Measurements from ENCODE around the gene QSOX2. TPM values are rescaled to one million over a fixed set of nuclear protein-coding genes. Genes with fewer than 3 reads are reported as not detected.

Gene QSOX2
- total RNA-seq, 1 experiment from 2014 or later, result 34.6 TPM

GRCh38 chr9:136230773-136231172 is 14.8 kb downstream of the QSOX2 start:
- intact Hi-C loops (cut with micrococcal nuclease), result no loop called here
- no peak overlapping the region for H3K27ac ChIP-seq (ENCODE audit: low read depth, low read length)
- no peak overlapping the region for H3K4me3 ChIP-seq (replicated peaks in 1 of 2; ENCODE audit: low read depth in 1 of 2, low read length in 2 of 2)
- ATAC-seq (no peak), DNase-seq (ENCODE audit: low read depth, low spot score) (no peak)
- no peaks in the 10 kb centered on the region for H3K9me2 ChIP-seq (ENCODE audit: insufficient read depth)
- H3K79me2 ChIP-seq (ENCODE audit: insufficient read depth, low read length), result peaks cover 97% of the 10 kb centered on the region
- no TSS peak for BruUV-seq (replicated peaks)
- ChIA-PET POLR2A (no interaction called here), CTCF (no interaction called here), RAD21 (ENCODE audit: low non-redundant PET in 1 of 2, low total read pairs in 2 of 2, uncharacterized antibody in 2 of 2, unreplicated experiment in 2 of 2) (no interaction called here)
- H3K4me2 ChIP-seq (ENCODE audit: low read length), result no peak overlapping the region
- no peak overlapping the region for H3K9ac ChIP-seq (ENCODE audit: low read length)
- peaks cover 19 to 48% of the 10 kb centered on the region in 2 experiments for H3K4me1 ChIP-seq (ENCODE audit: control insufficient read depth in 1 of 2, insufficient read depth in 2 of 2, low read length in 2 of 2)
- no peak for TF ChIP-seq RAD21 (IDR thresholded peaks at IDR 0.05; ENCODE audit: low read depth)
- H3K27me3 ChIP-seq (ENCODE audit: insufficient read depth, low read length), result no peaks in the 10 kb centered on the region
- H3K9me3 ChIP-seq (ENCODE audit: control insufficient read depth in 1 of 2, insufficient read depth in 1 of 2, low read depth in 1 of 2, low read length in 2 of 2), result no peaks in the 10 kb centered on the region
- H2AFZ ChIP-seq (ENCODE audit: low read depth, low read length, poor library complexity, severe bottlenecking), result no peak overlapping the region
- peaks cover 2% of the 10 kb centered on the region; the same call in 1 of the 2 replicates for H4K20me1 ChIP-seq (ENCODE audit: insufficient read depth)
- peaks cover 2 to 31% of the 10 kb centered on the region in 2 experiments; a peak in 3 of 4 replicates for H3K36me3 ChIP-seq (ENCODE audit: control insufficient read depth in 1 of 2, insufficient read depth in 2 of 2, low read length in 2 of 2)

DNA sequence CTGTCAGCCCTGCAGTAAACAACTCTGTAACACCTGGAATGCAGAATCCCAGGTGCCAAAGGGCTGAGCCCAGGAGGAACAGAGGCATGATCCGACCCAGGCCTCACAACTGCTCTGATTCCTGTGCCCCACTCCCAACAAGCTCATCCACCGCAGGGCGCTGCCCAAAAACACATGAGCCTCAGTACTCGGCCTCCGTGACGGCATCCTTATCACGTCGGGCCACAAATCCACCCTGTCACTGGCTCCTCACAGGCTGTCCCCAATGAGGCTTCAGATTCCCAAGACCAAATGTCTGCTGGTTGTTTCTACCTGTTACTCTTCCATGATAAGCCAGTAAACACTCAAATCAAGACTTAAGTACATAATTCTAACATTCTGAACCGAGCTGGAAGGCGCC is 15.2 kb downstream of the QSOX2 start:
- no TSS peak for BruUV-seq (replicated peaks)
- H3K79me2 ChIP-seq (ENCODE audit: insufficient read depth, low read length), result peaks cover 97% of the 10 kb centered on the region
- CTCF ChIA-PET, result no interaction called here

More for the DNA sequence above, 15.2 kb downstream of the QSOX2 start:
- RAD21 ChIA-PET (ENCODE audit: low non-redundant PET in 1 of 2, low total read pairs in 2 of 2, uncharacterized antibody in 2 of 2, unreplicated experiment in 2 of 2), result no interaction called here
- Histone ChIP-seq H3K36me3 (ENCODE audit: control insufficient read depth in 1 of 2, insufficient read depth in 2 of 2, low read length in 2 of 2) (peaks cover 0 to 31% of the 10 kb centered on the region in 2 experiments; a peak in 3 of 4 replicates), H3K9ac (ENCODE audit: low read length) (no peak overlapping the region), H3K27me3 (ENCODE audit: insufficient read depth, low read length) (no peaks in the 10 kb centered on the region), H3K27ac (ENCODE audit: low read depth, low read length) (no peak overlapping the region), H3K4me2 (ENCODE audit: low read length) (no peak overlapping the region), H3K9me3 (ENCODE audit: control insufficient read depth in 1 of 2, insufficient read depth in 1 of 2, low read depth in 1 of 2, low read length in 2 of 2) (no peaks in the 10 kb centered on the region), H4K20me1 (ENCODE audit: insufficient read depth) (peaks cover 5% of the 10 kb centered on the region; the same call in 1 of the 2 replicates), H3K9me2 (ENCODE audit: insufficient read depth) (no peaks in the 10 kb centered on the region), H3K4me3 (replicated peaks in 1 of 2; ENCODE audit: low read depth in 1 of 2, low read length in 2 of 2) (no peak overlapping the region), H2AFZ (ENCODE audit: low read depth, low read length, poor library complexity, severe bottlenecking) (no peak overlapping the region), H3K4me1 (ENCODE audit: control insufficient read depth in 1 of 2, insufficient read depth in 2 of 2, low read length in 2 of 2) (peaks cover 19 to 49% of the 10 kb centered on the region in 2 experiments)
- TF ChIP-seq REST (IDR thresholded peaks at IDR 0.05; ENCODE audit: low read depth) (no peak), FOSL1 (IDR thresholded peaks at IDR 0.05; ENCODE audit: low read depth) (no peak), SP1 (IDR thresholded peaks at IDR 0.05; ENCODE audit: low read depth) (no peak), TCF7L2 (IDR thresholded peaks at IDR 0.05; ENCODE audit: borderline replicate concordance, extremely low read depth, insufficient read depth, insufficient read length) (no peak), RAD21 (IDR thresholded peaks at IDR 0.05; ENCODE audit: low read depth) (no peak), SRF (IDR thresholded peaks at IDR 0.05; ENCODE audit: low read depth) (no peak), POLR2A (IDR thresholded peaks at IDR 0.05; ENCODE audit: borderline replicate concordance, extremely low read depth, insufficient read depth, insufficient read length) (no peak), EZH2 (IDR thresholded peaks at IDR 0.05) (no peak), ZNF274 (IDR thresholded peaks at IDR 0.05; ENCODE audit: low read depth, low read length) (no peak), EGR1 (IDR thresholded peaks at IDR 0.05; ENCODE audit: low read depth) (no peak), YY1 (IDR thresholded peaks at IDR 0.05; ENCODE audit: extremely low read depth, insufficient replicate concordance, low read depth, low read length) (no peak), CTCF (IDR thresholded peaks at IDR 0.05 in 2 of 3, conservative IDR thresholded peaks at IDR 0.05 in 1 of 3; ENCODE audit: borderline replicate concordance in 1 of 3, insufficient read depth in 1 of 3, low read depth in 2 of 3, low read length in 2 of 3) (no peak), CBX3 (IDR thresholded peaks at IDR 0.05; ENCODE audit: low read depth) (no peak), MAX (IDR thresholded peaks at IDR 0.05) (no peak), EZH2phosphoT487 (IDR thresholded peaks at IDR 0.05; ENCODE audit: borderline replicate concordance) (no peak), POLR2AphosphoS5 (IDR thresholded peaks at IDR 0.05; ENCODE audit: low read depth, low read length) (no peak), ZFX (IDR thresholded peaks at IDR 0.05) (no peak)
- POLR2A ChIA-PET, result no interaction called here
- ATAC-seq (no peak), DNase-seq (ENCODE audit: low read depth, low spot score) (no peak)
- intact Hi-C loops (cut with micrococcal nuclease), result no loop called here
